DND-41 (cell line): ENCODE data around the gene MACIR.

ENCODE experiments used
- ATAC-seq: fragments of 200-7000 bp; cut with Tn5 transposase; 3 replicates; pipeline ENCODE4 v1.9.1; 2021; ENCODE audit warnings: low read depth; ENCODE audit not compliant: insufficient read depth
- DNase-seq: peaks from one replicate; pipeline ENCODE4 v3.0.0-alpha.2; 2020
- H2AFZ ChIP-seq: 2 replicates; pipeline ENCODE4 v1.6.0; 2012; ENCODE audit warnings: low read depth, low read length
- H3K27ac ChIP-seq: 2 replicates; pipeline ENCODE4 v1.5.1; 2012; ENCODE audit warnings: low read length, inconsistent platforms
- H3K27me3 ChIP-seq: fragments of 200-600 bp; sonication (generic); 2 replicates; pipeline ENCODE4 v1.6.0; 2012; ENCODE audit warnings: low read length, mild to moderate bottlenecking, inconsistent platforms; ENCODE audit not compliant: insufficient read depth, poor library complexity
- H3K36me3 ChIP-seq: 2 replicates; pipeline ENCODE4 v1.5.1; 2012; ENCODE audit warnings: low read length, inconsistent platforms; ENCODE audit not compliant: insufficient read depth
- H3K4me1 ChIP-seq: 2 replicates; pipeline ENCODE4 v1.5.1; 2012; ENCODE audit warnings: mild to moderate bottlenecking, low read length; ENCODE audit not compliant: insufficient read depth
- H3K4me2 ChIP-seq: 2 replicates; pipeline ENCODE4 v1.6.0; 2012; ENCODE audit warnings: mild to moderate bottlenecking, moderate library complexity, low read length, inconsistent platforms; ENCODE audit not compliant: insufficient read depth
- H3K4me3 ChIP-seq, 2 experiments: fragments of 200-600 bp in 1 of 2; shearing (Covaris generic) in 1 of 2; 2 replicates each; pipeline ENCODE4 v1.5.1; 2012 to 2016; ENCODE audit warnings: inconsistent platforms in 2 of 2, low read length in 2 of 2, mild to moderate bottlenecking in 2 of 2, low read depth in 1 of 2, moderate library complexity in 1 of 2
- H3K79me2 ChIP-seq: 2 replicates; pipeline ENCODE4 v1.6.0; 2012; ENCODE audit warnings: low read length, inconsistent platforms; ENCODE audit not compliant: insufficient read depth
- H3K9ac ChIP-seq: 2 replicates; pipeline ENCODE4 v1.6.0; 2012; ENCODE audit warnings: low read depth, mild to moderate bottlenecking, inconsistent platforms, low read length, moderate library complexity
- H3K9me3 ChIP-seq: 2 replicates; pipeline ENCODE4 v1.5.1; 2012; ENCODE audit warnings: low read length, moderate library complexity, mild to moderate bottlenecking, inconsistent platforms; ENCODE audit not compliant: insufficient read depth, severe bottlenecking
- H4K20me1 ChIP-seq: 2 replicates; pipeline ENCODE4 v1.6.0; 2012; ENCODE audit warnings: low read length; ENCODE audit not compliant: insufficient read depth
- EZH2 ChIP-seq: IDR thresholded peaks from 3 replicates; pipeline ENCODE4 v1.6.1; 2012; ENCODE audit warnings: borderline replicate concordance, low read depth, mild to moderate bottlenecking, moderate library complexity, low read length, inconsistent platforms; ENCODE audit not compliant: severe bottlenecking
- TF ChIP-seq, protein P1 (sequence below): IDR thresholded peaks from 2 replicates; pipeline ENCODE4 v1.5.1; 2012; ENCODE audit warnings: borderline replicate concordance, low read length, moderate library complexity, mild to moderate bottlenecking; ENCODE audit not compliant: poor library complexity, severe bottlenecking; ENCODE audit errors: extremely low read depth

MACIR gene

DNA sequence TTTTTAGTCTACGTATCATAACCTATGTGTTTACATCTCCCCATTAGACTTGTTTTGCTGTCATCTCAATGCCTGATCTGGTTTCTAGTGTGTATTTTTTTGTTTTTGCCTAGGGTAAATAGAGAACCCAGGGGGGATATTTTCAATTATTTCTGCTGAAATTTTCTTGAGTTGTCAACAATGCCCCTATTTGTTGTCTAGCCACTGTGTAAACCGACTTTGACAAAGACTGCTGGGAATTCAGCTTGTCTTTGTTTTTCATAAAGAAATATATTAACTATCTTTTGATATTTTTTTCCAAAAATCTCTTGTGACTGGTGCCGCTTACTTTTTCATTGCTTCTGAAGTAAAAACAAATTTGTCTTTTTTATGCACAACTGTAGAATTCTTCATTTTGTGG, 28.1 kb downstream of the MACIR start:
- Histone ChIP-seq H3K4me3 (no peak overlapping the region), H3K9me3 (no peaks in the 10 kb centered on the region), H3K36me3 (no peaks in the 10 kb centered on the region), H3K27ac (no peak overlapping the region), H3K79me2 (no peaks in the 10 kb centered on the region), H4K20me1 (no peaks in the 10 kb centered on the region), H3K27me3 (no peaks in the 10 kb centered on the region), H3K4me2 (no peak overlapping the region), H3K4me1 (no peaks in the 10 kb centered on the region), H3K9ac (no peak overlapping the region), H2AFZ (no peak overlapping the region)
- TF ChIP-seq, protein P1, sequence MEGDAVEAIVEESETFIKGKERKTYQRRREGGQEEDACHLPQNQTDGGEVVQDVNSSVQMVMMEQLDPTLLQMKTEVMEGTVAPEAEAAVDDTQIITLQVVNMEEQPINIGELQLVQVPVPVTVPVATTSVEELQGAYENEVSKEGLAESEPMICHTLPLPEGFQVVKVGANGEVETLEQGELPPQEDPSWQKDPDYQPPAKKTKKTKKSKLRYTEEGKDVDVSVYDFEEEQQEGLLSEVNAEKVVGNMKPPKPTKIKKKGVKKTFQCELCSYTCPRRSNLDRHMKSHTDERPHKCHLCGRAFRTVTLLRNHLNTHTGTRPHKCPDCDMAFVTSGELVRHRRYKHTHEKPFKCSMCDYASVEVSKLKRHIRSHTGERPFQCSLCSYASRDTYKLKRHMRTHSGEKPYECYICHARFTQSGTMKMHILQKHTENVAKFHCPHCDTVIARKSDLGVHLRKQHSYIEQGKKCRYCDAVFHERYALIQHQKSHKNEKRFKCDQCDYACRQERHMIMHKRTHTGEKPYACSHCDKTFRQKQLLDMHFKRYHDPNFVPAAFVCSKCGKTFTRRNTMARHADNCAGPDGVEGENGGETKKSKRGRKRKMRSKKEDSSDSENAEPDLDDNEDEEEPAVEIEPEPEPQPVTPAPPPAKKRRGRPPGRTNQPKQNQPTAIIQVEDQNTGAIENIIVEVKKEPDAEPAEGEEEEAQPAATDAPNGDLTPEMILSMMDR = no peak
- TF ChIP-seq EZH2 = no peak
- DNase-seq = no peak
- ATAC-seq = no peak

DNA sequence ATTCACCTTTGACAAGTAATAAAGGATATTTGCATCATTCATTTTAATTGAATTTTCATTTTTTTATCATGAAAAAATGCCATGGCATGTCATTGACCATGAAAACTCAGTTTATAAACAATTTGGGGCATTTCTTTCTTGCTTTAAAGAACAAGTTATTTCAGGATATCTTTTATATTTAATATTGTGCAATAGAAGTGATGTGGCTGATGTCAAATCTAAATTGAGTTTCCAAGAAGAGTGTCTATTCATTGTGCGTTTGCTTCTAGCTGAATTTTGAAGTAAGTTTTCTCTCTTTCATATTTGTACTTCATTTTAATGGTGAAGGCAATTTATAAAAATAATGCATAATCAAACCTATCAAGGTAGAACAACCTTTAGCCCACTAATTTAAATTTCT, 30.5 kb downstream of the MACIR start:
- Histone ChIP-seq H3K36me3 (no peaks in the 10 kb centered on the region), H3K79me2 (no peaks in the 10 kb centered on the region), H4K20me1 (no peaks in the 10 kb centered on the region), H3K9me3 (no peaks in the 10 kb centered on the region), H3K27ac (no peak overlapping the region), H2AFZ (no peak overlapping the region), H3K27me3 (no peaks in the 10 kb centered on the region), H3K9ac (no peak overlapping the region), H3K4me3 (no peak overlapping the region), H3K4me2 (no peak overlapping the region), H3K4me1 (no peaks in the 10 kb centered on the region)
- DNase-seq (no peak), ATAC-seq (no peak)
- no peak for TF ChIP-seq EZH2
- TF ChIP-seq, protein P1 = no peak

DNA sequence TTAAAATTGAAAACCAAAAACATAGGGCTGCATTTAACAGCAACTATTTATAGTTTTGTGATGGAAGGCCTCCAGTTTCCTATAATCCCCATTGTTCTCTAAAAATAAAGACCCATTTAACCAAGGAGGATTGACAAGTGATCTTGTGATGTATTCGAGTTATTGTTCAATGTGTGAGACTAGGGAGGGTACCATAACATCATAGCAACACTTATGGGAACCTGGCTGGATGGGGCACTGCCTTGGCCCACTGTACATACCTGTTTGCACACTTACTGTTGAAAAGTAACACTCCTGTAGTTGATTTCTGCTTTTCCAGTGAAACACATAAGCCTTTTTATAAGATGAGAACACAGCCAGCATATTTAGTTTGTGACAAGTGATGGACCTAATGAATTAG, 32.3 kb downstream of the MACIR start:
- Histone ChIP-seq H3K27me3 (no peaks in the 10 kb centered on the region), H3K27ac (no peak overlapping the region), H3K4me2 (no peak overlapping the region), H3K9me3 (no peaks in the 10 kb centered on the region), H3K4me1 (no peaks in the 10 kb centered on the region), H3K79me2 (no peaks in the 10 kb centered on the region), H3K4me3 (no peak overlapping the region), H2AFZ (no peak overlapping the region), H3K9ac (no peak overlapping the region), H3K36me3 (no peaks in the 10 kb centered on the region), H4K20me1 (no peaks in the 10 kb centered on the region)
- TF ChIP-seq EZH2 = no peak
- TF ChIP-seq, protein P1 = no peak
- ATAC-seq (no peak), DNase-seq (no peak)

DNA sequence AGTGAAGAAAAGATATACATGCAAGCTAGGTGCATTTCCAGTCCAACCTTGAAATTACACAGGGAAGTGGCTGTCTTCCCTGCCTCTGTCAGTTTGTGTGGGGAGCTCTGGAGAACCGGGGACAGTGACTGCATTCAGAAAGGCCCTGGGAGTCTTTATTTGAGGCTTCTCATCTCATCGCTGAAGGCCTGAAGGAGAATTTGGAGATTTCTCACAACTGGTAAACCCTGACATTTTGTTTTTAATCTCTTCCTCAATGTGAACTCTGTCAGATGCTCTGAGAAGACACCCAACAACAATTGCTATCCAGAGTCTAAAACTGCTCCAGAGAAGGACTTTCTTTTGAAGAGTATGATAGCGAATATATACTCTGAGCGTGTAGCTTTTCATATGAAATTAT, 33.0 kb downstream of the MACIR start:
- H3K4me1 ChIP-seq = no peaks in the 10 kb centered on the region
- no peak overlapping the region for H3K4me2 ChIP-seq
- H3K27ac ChIP-seq = no peak overlapping the region
- no peak overlapping the region for H3K4me3 ChIP-seq
- DNase-seq (no peak), ATAC-seq (no peak)
- no peaks in the 10 kb centered on the region for H3K27me3 ChIP-seq
- H3K9me3 ChIP-seq = no peaks in the 10 kb centered on the region
- TF ChIP-seq, protein P1 = no peak
- no peak for TF ChIP-seq EZH2
- no peaks in the 10 kb centered on the region for H3K36me3 ChIP-seq
- H3K9ac ChIP-seq = no peak overlapping the region
- H4K20me1 ChIP-seq = no peaks in the 10 kb centered on the region
- no peak overlapping the region for H2AFZ ChIP-seq
- H3K79me2 ChIP-seq = no peaks in the 10 kb centered on the region
